ENCODE measurements around the gene MAPK8IP1. TPM values are rescaled to one million over a fixed set of nuclear protein-coding genes. Genes with fewer than 3 reads are reported as not detected.

Gene MAPK8IP1
- total RNA-seq, 2 experiments from 2014 or later = 0.56 to 0.64 TPM

GRCh38 chr11:45870706-45871105 is 14.7 kb upstream of the MAPK8IP1 start:
- H3K4me3 Mint-ChIP-seq = no peak overlapping the region
- no peak for DNase-seq
- peaks cover 44% of the 10 kb centered on the region for H3K36me3 Mint-ChIP-seq (ENCODE audit: low read depth)
- no peak overlapping the region for H3K27ac Mint-ChIP-seq
- no peaks in the 10 kb centered on the region for H3K27me3 Mint-ChIP-seq
- H3K9me3 Mint-ChIP-seq = no peaks in the 10 kb centered on the region
- ChIA-PET POLR2A (no interaction called here), CTCF (no interaction called here)
- H3K4me1 Mint-ChIP-seq = no peaks in the 10 kb centered on the region

- H3K27me3 Mint-ChIP-seq = no peaks in the 10 kb centered on the region
- no peaks in the 10 kb centered on the region for H3K9me3 Mint-ChIP-seq
- no peak overlapping the region for H3K4me3 Mint-ChIP-seq
- no peak overlapping the region for H3K27ac Mint-ChIP-seq
- POLR2A ChIA-PET = no interaction called here
- H3K36me3 Mint-ChIP-seq (ENCODE audit: low read depth) = peaks cover 44% of the 10 kb centered on the region
- CTCF ChIA-PET = interaction anchor here (0.8 to 0.9 kb wide), 2 partner anchors 8 to 135 kb away, joined by 3 read pairs; no protein-coding TSS in a partner anchor
- DNase-seq = no peak
- H3K4me1 Mint-ChIP-seq = no peaks in the 10 kb centered on the region
Observed at GRCh38 chr11:45871638-45872037, 13.8 kb upstream of the MAPK8IP1 start.

- DNase-seq = peak; percentile 46
- no peaks in the 10 kb centered on the region for H3K27me3 Mint-ChIP-seq
- CTCF ChIA-PET = interaction anchor here (0.8 to 1.6 kb wide), 4 partner anchors 9 to 134 kb away, joined by 3 to 5 read pairs (median 4); no protein-coding TSS in a partner anchor
- H3K27ac Mint-ChIP-seq = no peak overlapping the region
- no peak overlapping the region for H3K4me3 Mint-ChIP-seq
- no peaks in the 10 kb centered on the region for H3K9me3 Mint-ChIP-seq
- POLR2A ChIA-PET = no interaction called here
- no peaks in the 10 kb centered on the region for H3K4me1 Mint-ChIP-seq
- peaks cover 42% of the 10 kb centered on the region for H3K36me3 Mint-ChIP-seq (ENCODE audit: low read depth)
Observed at GRCh38 chr11:45872651-45873356, 12.6 kb upstream of the MAPK8IP1 start.

GRCh38 chr11:45876401-45876800 is 9.1 kb upstream of the MAPK8IP1 start:
- peaks cover 22% of the 10 kb centered on the region for H3K36me3 Mint-ChIP-seq (ENCODE audit: low read depth)
- POLR2A ChIA-PET = no interaction called here
- no peak for DNase-seq
- H3K9me3 Mint-ChIP-seq = no peaks in the 10 kb centered on the region
- no peak overlapping the region for H3K27ac Mint-ChIP-seq
- no peaks in the 10 kb centered on the region for H3K27me3 Mint-ChIP-seq
- H3K4me1 Mint-ChIP-seq = no peaks in the 10 kb centered on the region
- no peak overlapping the region for H3K4me3 Mint-ChIP-seq
- CTCF ChIA-PET = interaction anchor here (1.0 kb wide), 1 partner anchor 10 kb away, joined by 4 read pairs; no protein-coding TSS in a partner anchor

- no peak overlapping the region for H3K27ac Mint-ChIP-seq
- H3K36me3 Mint-ChIP-seq (ENCODE audit: low read depth) = peaks cover 21% of the 10 kb centered on the region
- no peak overlapping the region for H3K4me3 Mint-ChIP-seq
- DNase-seq = no peak
- POLR2A ChIA-PET = no interaction called here
- no peaks in the 10 kb centered on the region for H3K27me3 Mint-ChIP-seq
- no peaks in the 10 kb centered on the region for H3K4me1 Mint-ChIP-seq
- no peaks in the 10 kb centered on the region for H3K9me3 Mint-ChIP-seq
- CTCF ChIA-PET = interaction anchor here (1.1 to 1.3 kb wide), 3 partner anchors 14 to 27 kb away, joined by 3 to 6 read pairs (median 3); no protein-coding TSS in a partner anchor
Observed at GRCh38 chr11:45877221-45877620, 8.2 kb upstream of the MAPK8IP1 start.

GRCh38 chr11:45877845-45878244 is 7.6 kb upstream of the MAPK8IP1 start:
- Mint-ChIP-seq H3K27ac (no peak overlapping the region), H3K4me3 (no peak overlapping the region), H3K9me3 (no peaks in the 10 kb centered on the region), H3K4me1 (no peaks in the 10 kb centered on the region), H3K27me3 (no peaks in the 10 kb centered on the region), H3K36me3 (ENCODE audit: low read depth) (peaks cover 21% of the 10 kb centered on the region)
- DNase-seq = no peak
- POLR2A ChIA-PET = no interaction called here
- CTCF ChIA-PET = interaction anchor here (1.1 to 1.3 kb wide), 3 partner anchors 15 to 27 kb away, joined by 3 to 6 read pairs (median 3); no protein-coding TSS in a partner anchor

- Mint-ChIP-seq H3K4me3 (no peak overlapping the region), H3K4me1 (peaks cover 7% of the 10 kb centered on the region), H3K27me3 (no peaks in the 10 kb centered on the region), H3K36me3 (ENCODE audit: low read depth) (peaks cover 13% of the 10 kb centered on the region), H3K27ac (no peak overlapping the region), H3K9me3 (no peaks in the 10 kb centered on the region)
- ChIA-PET CTCF (no interaction called here), POLR2A (no interaction called here)
- DNase-seq = no peak
Observed at GRCh38 chr11:45879803-45880686, 5.4 kb upstream of the MAPK8IP1 start.

GRCh38 chr11:45880772-45881570 is 4.5 kb upstream of the MAPK8IP1 start:
- CTCF ChIA-PET = interaction anchor here (0.5 kb wide), 1 partner anchor 963 kb away, joined by 3 read pairs; no protein-coding TSS in a partner anchor

GRCh38 chr11:45881708-45882368 is 3.6 kb upstream of the MAPK8IP1 start:
- Mint-ChIP-seq H3K36me3 (ENCODE audit: low read depth) (peaks cover 4% of the 10 kb centered on the region), H3K27ac (no peak overlapping the region), H3K4me3 (no peak overlapping the region), H3K9me3 (no peaks in the 10 kb centered on the region), H3K4me1 (peaks cover 9% of the 10 kb centered on the region), H3K27me3 (no peaks in the 10 kb centered on the region)
- no peak for DNase-seq
- CTCF ChIA-PET = interaction anchor here (0.5 kb wide), 1 partner anchor 962 kb away, joined by 3 read pairs; no protein-coding TSS in a partner anchor
- POLR2A ChIA-PET = no interaction called here

More at GRCh38 chr11:45880772-45881570, 4.5 kb upstream of the MAPK8IP1 start:
- no peaks in the 10 kb centered on the region for H3K9me3 Mint-ChIP-seq
- DNase-seq = no peak
- H3K4me3 Mint-ChIP-seq = no peak overlapping the region
- H3K4me1 Mint-ChIP-seq = peaks cover 9% of the 10 kb centered on the region
- no peak overlapping the region for H3K27ac Mint-ChIP-seq
- H3K36me3 Mint-ChIP-seq (ENCODE audit: low read depth) = peaks cover 10% of the 10 kb centered on the region
- POLR2A ChIA-PET = no interaction called here
- H3K27me3 Mint-ChIP-seq = no peaks in the 10 kb centered on the region

- H3K4me3 Mint-ChIP-seq = peak overlapping the region; percentile 65
- DNase-seq = no peak
- H3K9me3 Mint-ChIP-seq = no peaks in the 10 kb centered on the region
- H3K27ac Mint-ChIP-seq = no peak overlapping the region
- ChIA-PET CTCF (interaction anchor here (0.6 to 1.0 kb wide), 2 partner anchors 12 to 459 kb away, joined by 3 to 4 read pairs; no protein-coding TSS in a partner anchor), POLR2A (no interaction called here)
- H3K27me3 Mint-ChIP-seq = no peaks in the 10 kb centered on the region
- H3K4me1 Mint-ChIP-seq = peaks cover 9% of the 10 kb centered on the region
- H3K36me3 Mint-ChIP-seq (ENCODE audit: low read depth) = no peaks in the 10 kb centered on the region
Observed at GRCh38 chr11:45884596-45885185, 760 bp upstream of the MAPK8IP1 start.

- H3K27me3 Mint-ChIP-seq = no peaks in the 10 kb centered on the region
- peaks cover 9% of the 10 kb centered on the region for H3K4me1 Mint-ChIP-seq
- no peaks in the 10 kb centered on the region for H3K36me3 Mint-ChIP-seq (ENCODE audit: low read depth)
- peak overlapping the region; percentile 15 for H3K4me3 Mint-ChIP-seq
- H3K27ac Mint-ChIP-seq = no peak overlapping the region
- DNase-seq = no peak
- ChIA-PET CTCF (interaction anchor here (1.3 to 1.6 kb wide), 3 partner anchors 10 to 24 kb away, joined by 3 to 6 read pairs (median 4); no protein-coding TSS in a partner anchor), POLR2A (no interaction called here)
- no peaks in the 10 kb centered on the region for H3K9me3 Mint-ChIP-seq
Observed at GRCh38 chr11:45885921-45886721, 670 bp downstream of the MAPK8IP1 start.

Data from activated CD4-positive, alpha-beta T cell treated with anti-CD3 and anti-CD28 coated beads, Interleukin-2, amount 10 ng/mL, durations not matched to agents 7 days and 5 days (primary cell).